Subcutaneous adipose tissue (tissue), 4 donors: ENCODE measurements around the gene ODF2L. TPM values are rescaled to one million over a fixed set of nuclear protein-coding genes. Genes with fewer than 3 reads are reported as not detected.

Experiments used
- total RNA-seq, 4 donors: library from RNA; depleted of rRNA; stranded (reverse); fragments of >200 nt; gene quantifications; one replicate each; pipeline ENCODE4 v1.1.0, GENCODE V29; 2016
- TF ChIP-seq, protein P1 (sequence below): fragments of 450-650 bp; IDR thresholded peaks from one replicate; pipeline ENCODE4 v1.5.1; 2016; ENCODE audit warnings: low read depth, mild to moderate bottlenecking, control low read depth, antibody characterized with exemption, moderate library complexity

ODF2L gene
- total RNA-seq, 4 donors from 2014 or later: 42.7 to 140 (median 71.8) TPM

DNA sequence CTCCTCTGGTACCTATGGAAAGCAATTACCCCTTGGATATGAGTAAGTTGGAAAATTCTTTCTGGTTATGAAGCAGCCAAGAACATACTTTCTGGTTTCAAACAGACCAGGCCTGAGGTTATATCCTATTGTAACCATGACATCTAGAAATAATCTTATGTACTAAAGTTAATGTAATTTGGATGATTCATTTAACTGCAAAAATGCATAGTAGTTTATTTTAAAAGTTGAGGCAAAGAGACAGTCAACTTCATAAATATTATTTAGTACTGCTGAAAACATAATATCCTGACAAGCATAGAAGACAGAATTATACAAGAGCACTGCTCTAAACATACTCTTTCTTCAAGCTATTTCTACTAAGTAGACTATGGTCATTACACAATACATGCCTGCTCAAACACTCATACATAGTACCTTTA is 25.5 kb downstream of the ODF2L start:
- TF ChIP-seq, protein P1, sequence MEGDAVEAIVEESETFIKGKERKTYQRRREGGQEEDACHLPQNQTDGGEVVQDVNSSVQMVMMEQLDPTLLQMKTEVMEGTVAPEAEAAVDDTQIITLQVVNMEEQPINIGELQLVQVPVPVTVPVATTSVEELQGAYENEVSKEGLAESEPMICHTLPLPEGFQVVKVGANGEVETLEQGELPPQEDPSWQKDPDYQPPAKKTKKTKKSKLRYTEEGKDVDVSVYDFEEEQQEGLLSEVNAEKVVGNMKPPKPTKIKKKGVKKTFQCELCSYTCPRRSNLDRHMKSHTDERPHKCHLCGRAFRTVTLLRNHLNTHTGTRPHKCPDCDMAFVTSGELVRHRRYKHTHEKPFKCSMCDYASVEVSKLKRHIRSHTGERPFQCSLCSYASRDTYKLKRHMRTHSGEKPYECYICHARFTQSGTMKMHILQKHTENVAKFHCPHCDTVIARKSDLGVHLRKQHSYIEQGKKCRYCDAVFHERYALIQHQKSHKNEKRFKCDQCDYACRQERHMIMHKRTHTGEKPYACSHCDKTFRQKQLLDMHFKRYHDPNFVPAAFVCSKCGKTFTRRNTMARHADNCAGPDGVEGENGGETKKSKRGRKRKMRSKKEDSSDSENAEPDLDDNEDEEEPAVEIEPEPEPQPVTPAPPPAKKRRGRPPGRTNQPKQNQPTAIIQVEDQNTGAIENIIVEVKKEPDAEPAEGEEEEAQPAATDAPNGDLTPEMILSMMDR: no peak

DNA sequence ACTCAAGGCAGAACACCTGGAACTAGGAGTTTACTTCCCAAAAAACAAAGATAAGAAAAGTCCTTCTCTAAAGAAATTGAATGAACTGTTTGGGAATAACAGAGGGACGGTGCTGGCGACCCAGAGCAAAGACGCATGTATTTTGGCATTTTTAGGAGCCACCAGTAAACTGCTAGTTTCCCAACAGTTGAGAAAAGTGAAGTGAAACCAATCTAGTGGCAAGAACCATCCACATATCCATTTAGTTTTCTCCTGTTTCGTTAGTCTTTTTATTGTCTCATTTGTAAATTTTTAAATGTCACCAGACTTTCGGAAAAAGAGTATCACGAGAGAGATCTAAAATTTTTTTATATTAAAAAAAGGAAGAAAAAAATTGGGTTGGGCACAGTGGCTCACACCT is 30.2 kb downstream of the ODF2L start:
- TF ChIP-seq, protein P1: no peak

DNA sequence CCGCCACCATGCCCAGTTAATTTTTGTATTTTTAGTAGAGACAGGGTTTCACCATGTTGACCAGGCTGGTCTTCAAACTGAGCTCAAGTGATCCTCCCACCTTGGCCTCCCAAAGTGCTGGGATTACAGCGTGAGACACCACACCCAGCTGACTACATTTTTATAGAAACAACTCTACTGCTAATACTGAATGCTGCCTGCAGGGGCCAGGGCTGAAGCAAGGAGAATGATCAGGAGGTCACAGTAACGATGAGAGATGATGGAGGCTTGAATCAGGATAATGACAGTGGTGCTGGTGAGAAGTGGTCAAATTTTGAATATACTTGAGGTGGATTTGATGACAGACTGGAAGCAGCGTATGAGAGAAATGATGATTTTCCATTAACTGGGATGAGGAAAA is 33.3 kb downstream of the ODF2L start:
- TF ChIP-seq, protein P1: no peak

DNA sequence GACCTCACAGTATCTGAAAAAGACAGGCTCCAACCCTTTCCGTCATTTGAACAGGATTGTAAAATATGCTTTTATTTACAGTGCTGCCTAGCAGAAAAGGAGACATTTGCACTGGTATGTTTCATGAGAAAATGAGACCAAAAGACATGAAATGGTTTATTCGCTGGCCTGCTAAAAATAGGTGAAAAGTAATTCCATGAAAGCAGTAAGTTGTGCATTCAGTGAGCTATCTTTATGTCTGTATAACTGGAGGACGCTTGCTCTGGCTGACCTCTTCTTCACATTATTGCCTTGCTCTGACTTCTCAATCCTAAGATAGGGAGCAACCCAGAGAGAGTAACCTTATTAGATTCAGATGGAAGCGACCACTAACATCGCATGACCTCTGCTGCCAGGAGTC is 38.3 kb downstream of the ODF2L start:
- TF ChIP-seq, protein P1: no peak

DNA sequence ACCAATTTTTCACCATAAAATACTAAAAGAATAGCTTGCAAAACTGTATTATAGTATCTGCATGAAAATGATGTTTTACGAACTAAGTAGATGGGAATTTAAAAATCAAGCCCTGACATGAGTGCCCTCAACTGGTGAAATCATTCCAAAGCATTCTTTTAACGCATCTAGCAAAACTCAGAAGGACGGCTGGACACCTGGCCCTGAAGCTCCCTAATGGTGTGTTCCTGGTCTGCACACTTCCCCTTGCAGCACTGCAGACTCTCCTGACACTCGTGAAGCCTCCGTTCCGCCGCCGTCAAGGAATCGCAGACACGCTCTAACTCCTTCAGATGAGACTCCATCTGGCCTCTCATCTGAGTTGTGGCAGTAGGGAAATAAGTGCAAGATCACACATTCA is 39.9 kb downstream of the ODF2L start:
- TF ChIP-seq, protein P1: no peak

DNA sequence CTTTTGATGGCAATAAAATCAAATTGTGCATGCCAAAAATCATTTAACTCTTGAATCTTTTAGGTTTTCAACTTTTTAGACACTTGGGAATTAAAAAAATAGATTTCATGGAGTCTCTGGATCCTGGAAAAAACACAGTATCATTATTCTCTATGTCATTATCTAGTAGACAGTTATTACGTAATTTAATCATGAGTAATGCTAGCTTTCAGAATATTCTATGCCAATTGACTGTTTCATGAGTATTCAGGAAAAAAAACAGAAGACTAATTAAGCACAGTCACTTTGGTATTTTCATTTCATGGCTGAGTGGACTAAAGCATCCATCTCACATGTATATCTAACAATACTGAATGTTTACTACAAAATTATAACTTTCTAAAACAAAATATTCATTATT is 44.0 kb downstream of the ODF2L start:
- TF ChIP-seq, protein P1: no peak

DNA sequence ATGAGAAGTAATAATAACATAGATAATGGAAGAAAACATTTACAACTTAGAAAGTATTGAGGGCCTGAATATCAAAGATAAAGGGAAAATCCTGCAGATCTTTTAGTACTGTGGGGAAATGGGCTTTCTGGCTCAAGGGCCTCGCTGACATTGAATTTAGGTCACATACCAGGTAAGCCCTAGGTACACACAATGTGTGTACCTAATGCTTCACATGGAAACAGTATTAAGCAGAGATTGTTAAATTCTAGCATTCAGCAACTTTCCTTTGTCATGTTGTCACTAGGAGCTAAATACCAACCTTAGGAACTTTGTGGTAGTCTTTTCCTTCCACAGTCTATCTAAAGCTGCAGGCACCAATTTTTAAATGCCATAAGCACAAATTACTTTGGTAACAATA is 49.7 kb downstream of the ODF2L start:
- TF ChIP-seq, protein P1: no peak
